Astrocyte of the cerebellum (primary cell): ENCODE data around the gene LRP2BP.

Experiments
- DNase-seq: peaks from one replicate; pipeline ENCODE4 v3.0.0-alpha.2; 2011; ENCODE audit warnings: low read depth
- H3K4me3 ChIP-seq: 2 replicates; pipeline ENCODE4 v1.5.1; 2011; ENCODE audit warnings: mild to moderate bottlenecking, low read depth, low read length, moderate library complexity
- in situ Hi-C: cut with HindIII; loops from 2 replicates; pipeline ENCODE4 v1.10.0; 2017; ENCODE audit warnings: low sequenced_read_pairs
- TF ChIP-seq, protein P1 (sequence below): IDR thresholded peaks from 2 replicates; pipeline ENCODE4 v1.5.1; 2012; ENCODE audit warnings: low read length, low read depth, moderate library complexity, mild to moderate bottlenecking; ENCODE audit errors: missing control alignments

The LRP2BP gene

DNA sequence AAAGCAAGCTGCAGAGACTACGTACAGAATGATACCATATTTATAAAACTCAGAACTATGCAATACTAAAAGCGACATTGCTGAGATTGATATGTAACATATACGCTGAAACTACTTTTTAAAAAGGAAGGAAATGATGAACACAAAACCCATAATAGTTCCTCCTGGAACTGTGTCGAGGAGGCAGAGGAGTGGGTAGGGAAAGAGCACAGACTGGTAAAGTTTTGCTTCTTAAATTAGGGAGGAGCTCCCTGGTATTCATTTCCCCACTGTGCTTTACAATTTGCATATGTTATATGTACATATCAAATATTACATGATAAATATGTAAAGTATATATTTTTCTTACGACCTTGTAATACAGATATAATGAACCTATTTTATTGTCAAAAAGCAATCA lies 16.1 kb upstream of the LRP2BP start:
- TF ChIP-seq, protein P1, sequence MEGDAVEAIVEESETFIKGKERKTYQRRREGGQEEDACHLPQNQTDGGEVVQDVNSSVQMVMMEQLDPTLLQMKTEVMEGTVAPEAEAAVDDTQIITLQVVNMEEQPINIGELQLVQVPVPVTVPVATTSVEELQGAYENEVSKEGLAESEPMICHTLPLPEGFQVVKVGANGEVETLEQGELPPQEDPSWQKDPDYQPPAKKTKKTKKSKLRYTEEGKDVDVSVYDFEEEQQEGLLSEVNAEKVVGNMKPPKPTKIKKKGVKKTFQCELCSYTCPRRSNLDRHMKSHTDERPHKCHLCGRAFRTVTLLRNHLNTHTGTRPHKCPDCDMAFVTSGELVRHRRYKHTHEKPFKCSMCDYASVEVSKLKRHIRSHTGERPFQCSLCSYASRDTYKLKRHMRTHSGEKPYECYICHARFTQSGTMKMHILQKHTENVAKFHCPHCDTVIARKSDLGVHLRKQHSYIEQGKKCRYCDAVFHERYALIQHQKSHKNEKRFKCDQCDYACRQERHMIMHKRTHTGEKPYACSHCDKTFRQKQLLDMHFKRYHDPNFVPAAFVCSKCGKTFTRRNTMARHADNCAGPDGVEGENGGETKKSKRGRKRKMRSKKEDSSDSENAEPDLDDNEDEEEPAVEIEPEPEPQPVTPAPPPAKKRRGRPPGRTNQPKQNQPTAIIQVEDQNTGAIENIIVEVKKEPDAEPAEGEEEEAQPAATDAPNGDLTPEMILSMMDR = no peak
- no peak for DNase-seq
- in situ Hi-C loops = no loop called here
- H3K4me3 ChIP-seq = no peak overlapping the region

- in situ Hi-C loops = no loop called here
- TF ChIP-seq, protein P1 = no peak
- H3K4me3 ChIP-seq = no peak overlapping the region
- no peak for DNase-seq
Measured at GRCh38 chr4:185408432-185408831, 12.7 kb upstream of the LRP2BP start.

DNA sequence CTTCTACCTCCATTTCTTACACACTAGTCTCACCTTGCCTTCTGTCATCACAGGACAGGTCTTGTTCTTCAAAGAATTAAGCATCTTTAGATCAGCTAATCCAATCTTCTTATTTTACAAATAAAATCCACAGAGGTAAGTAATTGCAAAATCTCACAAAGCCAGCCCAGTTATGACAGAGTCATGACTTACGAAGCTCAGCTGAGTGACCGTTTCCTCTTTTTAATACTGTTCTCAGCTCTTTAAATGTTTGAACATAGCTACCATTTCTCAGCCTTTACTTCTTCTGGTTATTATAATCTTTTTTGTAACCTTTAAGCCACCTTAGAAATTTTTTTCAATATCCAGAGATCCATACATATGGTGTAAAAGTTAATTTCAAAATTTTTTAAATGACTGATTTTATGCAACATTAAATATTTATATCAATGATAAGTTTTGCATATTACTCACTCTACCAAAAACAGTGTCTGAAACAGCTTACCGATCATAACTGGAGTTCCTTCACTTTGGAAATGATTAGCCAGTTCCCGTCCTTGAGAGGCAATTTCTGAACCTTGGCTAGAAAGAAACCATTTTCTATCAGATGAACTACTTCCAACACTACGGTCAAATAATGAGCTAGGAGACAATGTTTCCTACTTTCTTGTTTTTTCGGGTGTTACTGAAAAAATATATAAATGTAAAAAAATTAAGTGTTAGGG lies 9.7 kb upstream of the LRP2BP start:
- H3K4me3 ChIP-seq = no peak overlapping the region
- TF ChIP-seq, protein P1 = no peak
- DNase-seq = no peak
- in situ Hi-C loops = no loop called here

DNA sequence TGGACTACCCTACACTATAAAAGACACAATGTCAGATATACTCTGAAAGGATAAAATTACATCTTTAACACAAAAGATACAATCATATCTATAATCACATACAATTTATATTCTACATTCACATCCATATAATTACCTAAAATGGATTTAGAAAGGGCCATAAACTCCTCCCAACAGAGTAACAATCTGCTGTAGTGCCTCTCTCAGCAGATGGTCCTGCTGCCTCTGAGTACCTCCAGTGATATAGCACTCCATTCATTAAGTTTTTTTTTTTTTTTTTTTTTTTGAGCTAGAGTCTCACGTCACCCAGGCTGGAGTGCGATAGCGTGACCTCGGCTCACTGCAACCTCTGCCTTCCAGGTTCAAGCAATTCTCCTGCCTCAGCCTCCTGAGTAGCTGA lies 8.3 kb upstream of the LRP2BP start:
- DNase-seq = no peak
- TF ChIP-seq, protein P1 = no peak
- no peak overlapping the region for H3K4me3 ChIP-seq
- in situ Hi-C loops = no loop called here

- in situ Hi-C loops = loop anchor here (5.0 kb wide), 1 partner anchor 42 kb away; no protein-coding TSS in a partner anchor
- no peak for DNase-seq
- TF ChIP-seq, protein P1 = no peak
- no peak overlapping the region for H3K4me3 ChIP-seq
Measured at GRCh38 chr4:185399466-185399865, 3.7 kb upstream of the LRP2BP start.

- H3K4me3 ChIP-seq = no peak overlapping the region
- TF ChIP-seq, protein P1 = no peak
- in situ Hi-C loops = loop anchor here (5.0 kb wide), 1 partner anchor 41 kb away; no protein-coding TSS in a partner anchor
- DNase-seq = no peak
Measured at GRCh38 chr4:185398618-185399017, 2.9 kb upstream of the LRP2BP start.
